Fibroblast of pulmonary artery (primary cell): ENCODE data around the gene PLXND1.

Source experiments
- DNase-seq: peaks from one replicate; pipeline ENCODE4 v3.0.0-alpha.2; 2010; ENCODE audit warnings: low read depth
- H3K4me3 ChIP-seq: replicated peaks from 2 replicates; pipeline ENCODE4 v1.5.1; 2011; ENCODE audit warnings: low read depth, mild to moderate bottlenecking, control low read depth, low read length, moderate library complexity
- TF ChIP-seq, protein P1 (sequence below): IDR thresholded peaks from 2 replicates; pipeline ENCODE4 v1.5.1; 2011; ENCODE audit warnings: mild to moderate bottlenecking, control low read depth, low read length, inconsistent platforms; ENCODE audit errors: missing control alignments

The PLXND1 gene

DNA sequence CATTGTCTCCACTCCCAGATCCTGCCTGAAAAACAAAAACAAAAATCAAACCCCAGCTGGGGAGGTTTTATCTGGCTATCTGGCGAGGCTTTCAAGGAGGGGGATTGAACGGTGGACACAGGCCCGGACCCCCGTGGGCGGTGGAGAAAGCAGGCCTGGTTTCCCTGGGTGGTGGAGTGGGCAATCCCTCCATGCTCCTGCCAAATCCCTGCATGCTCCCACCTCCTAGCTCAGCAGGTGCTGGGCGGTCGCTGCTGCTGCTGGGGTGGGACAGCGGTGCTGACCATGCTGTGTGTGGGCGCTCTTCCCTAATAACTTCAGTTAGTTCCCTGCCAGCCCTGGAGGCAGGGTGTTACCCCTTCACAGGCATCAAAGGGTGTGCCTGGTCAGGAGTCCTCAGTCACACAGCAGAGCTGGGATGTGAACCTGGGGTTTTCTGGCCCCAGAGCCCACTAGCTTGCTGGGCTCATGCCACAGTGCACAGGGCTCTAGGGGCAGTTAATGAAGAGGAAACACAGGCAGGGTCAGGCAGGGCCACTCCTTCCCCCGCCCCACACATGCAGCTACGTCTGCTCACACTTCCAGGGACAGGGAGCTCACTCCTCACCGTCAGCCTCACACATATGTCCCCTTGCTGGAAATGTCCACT lies 15.9 kb upstream of the PLXND1 start:
- H3K4me3 ChIP-seq = no peak overlapping the region

DNA sequence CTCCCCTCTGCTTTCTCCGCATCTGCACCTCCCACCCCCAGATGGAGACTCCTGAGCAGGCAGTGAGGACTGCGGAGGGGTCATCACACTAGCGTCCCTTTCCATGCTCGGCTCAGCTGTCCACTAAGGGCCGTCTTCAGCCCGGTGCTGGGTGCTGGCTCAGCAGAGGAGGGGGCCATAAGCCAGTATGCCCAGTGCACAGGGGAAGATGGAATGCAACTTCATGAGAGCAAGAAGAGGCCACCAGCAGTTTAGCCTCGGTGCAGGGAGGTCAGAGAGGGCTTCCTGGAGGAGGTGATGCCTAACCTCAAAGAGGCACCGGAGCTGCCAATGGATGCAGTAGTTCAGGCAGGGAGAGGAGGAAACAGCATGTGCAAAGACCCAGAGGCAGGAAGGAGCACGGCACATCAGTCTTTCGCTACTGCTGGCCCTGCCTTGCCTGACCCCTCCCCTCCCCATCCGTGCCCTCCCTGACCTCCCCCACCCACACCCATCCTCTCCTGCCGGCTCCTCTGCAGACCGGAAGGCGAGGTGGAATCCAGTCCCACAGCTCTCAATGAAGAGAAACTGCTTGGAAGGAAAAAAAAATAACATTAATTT lies 15.2 kb upstream of the PLXND1 start:
- H3K4me3 ChIP-seq = no peak overlapping the region
- no peak for DNase-seq
- TF ChIP-seq, protein P1, sequence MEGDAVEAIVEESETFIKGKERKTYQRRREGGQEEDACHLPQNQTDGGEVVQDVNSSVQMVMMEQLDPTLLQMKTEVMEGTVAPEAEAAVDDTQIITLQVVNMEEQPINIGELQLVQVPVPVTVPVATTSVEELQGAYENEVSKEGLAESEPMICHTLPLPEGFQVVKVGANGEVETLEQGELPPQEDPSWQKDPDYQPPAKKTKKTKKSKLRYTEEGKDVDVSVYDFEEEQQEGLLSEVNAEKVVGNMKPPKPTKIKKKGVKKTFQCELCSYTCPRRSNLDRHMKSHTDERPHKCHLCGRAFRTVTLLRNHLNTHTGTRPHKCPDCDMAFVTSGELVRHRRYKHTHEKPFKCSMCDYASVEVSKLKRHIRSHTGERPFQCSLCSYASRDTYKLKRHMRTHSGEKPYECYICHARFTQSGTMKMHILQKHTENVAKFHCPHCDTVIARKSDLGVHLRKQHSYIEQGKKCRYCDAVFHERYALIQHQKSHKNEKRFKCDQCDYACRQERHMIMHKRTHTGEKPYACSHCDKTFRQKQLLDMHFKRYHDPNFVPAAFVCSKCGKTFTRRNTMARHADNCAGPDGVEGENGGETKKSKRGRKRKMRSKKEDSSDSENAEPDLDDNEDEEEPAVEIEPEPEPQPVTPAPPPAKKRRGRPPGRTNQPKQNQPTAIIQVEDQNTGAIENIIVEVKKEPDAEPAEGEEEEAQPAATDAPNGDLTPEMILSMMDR = no peak

More for the DNA sequence above, 15.9 kb upstream of the PLXND1 start:
- no peak for DNase-seq
- TF ChIP-seq, protein P1 = no peak

DNA sequence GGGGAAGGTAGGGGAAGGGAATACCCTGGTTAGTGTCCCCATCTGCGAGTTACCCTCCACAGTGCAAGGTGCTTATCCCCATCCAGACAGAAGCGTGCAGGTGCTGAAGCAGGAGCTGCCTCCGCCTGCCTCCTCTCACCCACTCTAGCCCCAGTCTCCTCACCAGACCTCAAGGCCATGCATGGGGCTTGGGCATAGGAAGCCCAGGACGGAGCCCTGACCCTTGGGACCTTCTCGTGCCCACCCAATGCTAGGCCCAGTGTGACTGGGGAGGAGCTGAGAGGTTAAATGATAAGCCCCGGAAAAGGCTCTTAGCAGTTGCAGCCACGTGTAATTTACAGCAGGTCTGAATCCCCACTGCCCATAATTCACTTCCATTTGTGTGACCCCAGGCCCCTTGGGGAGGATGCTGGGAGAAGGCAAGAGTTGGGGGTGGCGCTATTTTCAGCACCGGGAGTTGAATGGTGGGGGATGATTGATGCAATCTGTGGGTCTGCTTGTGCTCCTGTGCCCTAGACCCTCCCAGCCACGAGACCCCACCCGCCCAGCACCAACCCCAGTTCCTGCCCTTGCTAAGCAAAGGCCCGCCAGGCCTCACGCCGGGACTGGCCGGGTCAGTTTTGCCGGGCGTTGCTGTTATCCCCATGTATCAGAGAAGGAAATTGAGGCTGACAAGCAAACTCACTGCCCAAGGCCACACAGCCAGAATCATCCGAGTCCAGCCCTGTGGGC lies 14.5 kb upstream of the PLXND1 start:
- no peak for DNase-seq
- no peak overlapping the region for H3K4me3 ChIP-seq
- TF ChIP-seq, protein P1 = no peak

DNA sequence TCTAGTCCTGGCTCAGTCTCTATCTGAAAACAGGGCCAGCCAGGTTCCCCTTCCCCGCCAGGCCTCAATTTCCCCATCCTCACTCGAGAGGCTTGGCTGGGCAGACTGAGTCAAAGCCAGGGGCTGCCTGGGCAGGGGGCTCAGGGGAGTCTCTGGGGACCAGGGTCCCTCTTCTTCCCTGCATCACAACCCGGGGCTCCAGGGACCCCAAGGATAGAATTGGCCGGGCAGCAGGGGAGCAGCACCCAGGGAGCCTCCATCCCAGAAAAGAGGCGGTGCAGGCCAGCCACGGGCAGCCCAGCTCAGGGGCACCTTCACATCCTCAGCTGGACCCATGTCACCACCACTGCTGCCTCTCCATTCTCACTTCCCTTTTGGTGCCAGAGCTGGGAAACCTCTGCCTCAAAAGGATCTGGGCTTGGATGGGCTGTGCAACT lies 13.3 kb upstream of the PLXND1 start:
- TF ChIP-seq, protein P1 = no peak
- no peak overlapping the region for H3K4me3 ChIP-seq
- no peak for DNase-seq

DNA sequence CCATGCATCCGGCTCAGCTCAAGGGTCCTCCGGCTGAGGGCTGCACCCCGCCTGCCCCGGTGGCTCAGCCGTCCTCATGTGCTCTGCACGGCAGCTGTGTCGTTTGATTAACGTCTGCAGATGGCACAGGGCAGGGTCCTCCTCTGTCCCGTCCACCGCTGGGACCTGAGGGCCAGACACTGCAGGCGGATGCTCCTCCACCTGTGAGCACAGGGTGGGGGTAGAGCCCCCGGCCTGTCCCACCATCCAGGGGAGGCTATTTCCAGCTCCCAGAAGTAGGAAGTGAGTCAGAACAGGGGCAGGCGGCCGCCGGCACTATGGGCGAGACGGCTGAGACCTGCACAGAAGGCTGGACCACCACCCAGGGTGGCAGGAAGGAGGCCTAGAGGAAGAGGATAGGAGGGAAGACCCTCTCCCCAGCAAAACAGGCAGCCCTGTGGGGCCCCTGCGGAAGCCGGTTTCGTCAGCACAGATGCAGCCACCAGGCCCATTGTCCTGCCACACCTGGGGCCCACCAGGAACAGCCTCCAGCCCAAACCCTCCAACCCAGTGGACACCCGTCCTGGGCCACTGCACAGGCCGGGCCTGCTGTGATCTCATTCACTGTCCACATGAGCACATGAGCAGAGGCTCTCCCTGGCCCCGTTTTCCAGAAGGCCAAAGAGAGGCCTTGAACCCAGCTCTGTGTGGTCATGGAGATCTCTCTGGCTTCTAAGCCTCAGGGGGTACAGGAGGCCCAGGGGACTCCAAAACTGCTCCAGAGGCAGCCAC lies 12.6 kb upstream of the PLXND1 start:
- TF ChIP-seq, protein P1 = no peak
- H3K4me3 ChIP-seq = no peak overlapping the region
- no peak for DNase-seq

DNA sequence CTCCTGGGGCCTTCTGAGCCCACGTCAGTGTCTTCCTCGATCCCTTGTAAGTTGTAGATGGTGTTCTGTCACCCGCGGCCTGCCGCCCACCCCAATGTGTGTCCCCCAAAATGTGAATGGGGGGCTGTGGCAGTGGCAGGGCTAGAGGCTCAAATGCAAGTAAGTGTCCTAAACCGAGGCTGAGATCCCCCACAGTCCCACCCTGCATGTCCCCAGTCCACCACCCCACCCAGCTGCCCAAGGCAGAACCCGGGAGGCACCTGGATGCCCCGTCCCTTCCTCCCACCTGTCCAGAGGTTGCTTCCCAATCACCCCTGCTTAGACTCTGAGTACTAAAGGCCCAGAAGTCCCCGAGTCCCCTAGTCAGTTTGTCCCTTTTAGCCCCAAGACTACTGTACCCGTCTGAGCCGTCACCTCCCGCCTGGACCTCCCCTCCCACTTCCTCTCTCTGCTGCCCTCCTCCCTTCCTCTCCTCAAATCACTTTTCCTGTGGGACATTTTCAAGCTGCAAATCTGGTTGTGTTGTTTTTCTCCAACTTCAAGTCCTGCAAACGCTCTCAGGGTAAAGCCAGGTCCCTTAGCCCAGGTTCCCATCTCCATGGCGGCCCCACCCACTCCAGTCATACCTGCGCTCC lies 11.8 kb upstream of the PLXND1 start:
- no peak overlapping the region for H3K4me3 ChIP-seq
- TF ChIP-seq, protein P1 = no peak
- no peak for DNase-seq
